22Rv1 (cell line): ENCODE results near the gene NOS3.

Source experiments
- ZFX ChIP-seq: fragments of 450-650 bp; IDR thresholded peaks from 2 replicates; pipeline ENCODE4 v1.6.1; 2017; ENCODE audit warnings: antibody characterized with exemption, borderline replicate concordance
- TF ChIP-seq, protein P1 (sequence below): fragments of 450-650 bp; IDR thresholded peaks from 2 replicates; pipeline ENCODE4 v1.5.1; 2017; ENCODE audit warnings: mild to moderate bottlenecking

DNA sequence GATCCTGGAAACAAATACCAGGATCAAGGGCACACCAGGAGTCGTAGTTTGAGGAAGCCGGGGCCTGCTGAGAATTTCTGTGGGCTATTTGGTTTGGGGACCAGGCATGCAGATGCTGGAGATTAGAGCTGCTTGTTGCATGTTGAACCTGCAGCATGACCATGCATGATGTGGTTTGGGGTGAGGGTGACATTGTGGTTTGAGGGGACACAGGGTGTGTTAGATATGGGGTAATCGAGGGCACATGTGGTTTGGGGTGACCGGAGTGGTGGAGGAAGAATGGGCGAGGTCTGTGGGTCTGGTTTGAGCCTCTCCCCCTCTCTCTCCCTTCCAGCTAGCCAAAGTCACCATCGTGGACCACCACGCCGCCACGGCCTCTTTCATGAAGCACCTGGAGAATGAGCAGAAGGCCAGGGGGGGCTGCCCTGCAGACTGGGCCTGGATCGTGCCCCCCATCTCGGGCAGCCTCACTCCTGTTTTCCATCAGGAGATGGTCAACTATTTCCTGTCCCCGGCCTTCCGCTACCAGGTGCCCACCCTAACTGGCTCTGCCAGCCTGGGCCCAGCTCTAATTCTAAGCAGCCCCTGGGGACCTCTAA lies 10.2 kb downstream of the NOS3 start:
- TF ChIP-seq, protein P1, sequence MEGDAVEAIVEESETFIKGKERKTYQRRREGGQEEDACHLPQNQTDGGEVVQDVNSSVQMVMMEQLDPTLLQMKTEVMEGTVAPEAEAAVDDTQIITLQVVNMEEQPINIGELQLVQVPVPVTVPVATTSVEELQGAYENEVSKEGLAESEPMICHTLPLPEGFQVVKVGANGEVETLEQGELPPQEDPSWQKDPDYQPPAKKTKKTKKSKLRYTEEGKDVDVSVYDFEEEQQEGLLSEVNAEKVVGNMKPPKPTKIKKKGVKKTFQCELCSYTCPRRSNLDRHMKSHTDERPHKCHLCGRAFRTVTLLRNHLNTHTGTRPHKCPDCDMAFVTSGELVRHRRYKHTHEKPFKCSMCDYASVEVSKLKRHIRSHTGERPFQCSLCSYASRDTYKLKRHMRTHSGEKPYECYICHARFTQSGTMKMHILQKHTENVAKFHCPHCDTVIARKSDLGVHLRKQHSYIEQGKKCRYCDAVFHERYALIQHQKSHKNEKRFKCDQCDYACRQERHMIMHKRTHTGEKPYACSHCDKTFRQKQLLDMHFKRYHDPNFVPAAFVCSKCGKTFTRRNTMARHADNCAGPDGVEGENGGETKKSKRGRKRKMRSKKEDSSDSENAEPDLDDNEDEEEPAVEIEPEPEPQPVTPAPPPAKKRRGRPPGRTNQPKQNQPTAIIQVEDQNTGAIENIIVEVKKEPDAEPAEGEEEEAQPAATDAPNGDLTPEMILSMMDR, result no peak
- TF ChIP-seq ZFX, result no peak
